NCI-H128 (cell line): ENCODE measurements around the gene NUDT9.
"Not testable (repeated sequence)": the region's sequence is repeated elsewhere in the genome, so short reads cannot be mapped to it uniquely, and the experiment has no call there.

Source experiments
- DNase-seq: peaks from one replicate; lab custom pipeline; 2025; ENCODE audit not compliant: unreplicated experiment; lab: John Stamatoyannopoulos, UW

The NUDT9 gene, protein sequence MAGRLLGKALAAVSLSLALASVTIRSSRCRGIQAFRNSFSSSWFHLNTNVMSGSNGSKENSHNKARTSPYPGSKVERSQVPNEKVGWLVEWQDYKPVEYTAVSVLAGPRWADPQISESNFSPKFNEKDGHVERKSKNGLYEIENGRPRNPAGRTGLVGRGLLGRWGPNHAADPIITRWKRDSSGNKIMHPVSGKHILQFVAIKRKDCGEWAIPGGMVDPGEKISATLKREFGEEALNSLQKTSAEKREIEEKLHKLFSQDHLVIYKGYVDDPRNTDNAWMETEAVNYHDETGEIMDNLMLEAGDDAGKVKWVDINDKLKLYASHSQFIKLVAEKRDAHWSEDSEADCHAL

DNA sequence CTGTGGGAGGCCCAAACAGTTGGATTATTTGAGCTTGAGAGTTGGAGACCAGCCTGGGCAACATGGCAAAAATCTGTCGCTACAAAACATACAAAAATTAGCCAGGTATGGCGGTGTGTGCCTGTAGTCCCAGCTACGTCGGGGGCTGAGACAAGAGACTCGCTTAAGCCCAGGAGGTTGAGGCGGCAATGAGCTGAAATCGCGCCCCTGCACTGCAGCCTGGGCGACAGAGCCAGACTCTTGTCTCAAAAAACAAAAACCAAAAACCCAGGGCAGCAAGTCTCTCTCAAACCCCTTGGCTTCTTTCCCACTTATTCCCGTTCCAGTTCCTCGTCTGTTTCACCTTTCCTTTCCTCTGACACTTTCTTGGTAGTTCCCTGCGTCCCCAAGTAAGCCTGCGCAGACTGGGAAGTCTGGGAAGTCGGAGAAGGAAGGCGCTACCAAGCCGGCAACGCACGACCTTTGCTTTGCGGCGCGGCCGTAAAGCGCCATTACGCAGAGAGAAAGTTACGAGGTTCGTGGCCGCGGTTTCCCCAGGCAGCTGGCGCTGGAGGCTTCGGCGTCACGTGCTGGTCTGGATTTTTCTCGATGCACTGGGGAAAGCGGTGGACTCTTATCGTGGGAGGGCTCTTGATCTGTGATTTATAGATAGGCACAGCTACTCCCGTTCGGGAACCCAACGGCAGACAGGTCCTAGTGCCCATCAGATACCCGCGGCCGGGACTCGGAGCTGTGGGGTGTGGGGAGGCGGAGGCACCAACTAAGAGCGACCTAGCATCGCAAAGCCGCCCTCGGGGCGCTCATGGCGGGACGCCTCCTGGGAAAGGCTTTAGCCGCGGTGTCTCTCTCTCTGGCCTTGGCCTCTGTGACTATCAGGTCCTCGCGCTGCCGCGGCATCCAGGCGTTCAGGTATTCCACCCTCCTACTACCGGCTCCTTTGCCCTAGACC, at the start of gene NUDT9:
TSS of gene NUDT9 (plus strand) at position 470 of the 949 bp plus-strand sequence. CDS start at position 803, 333 bp downstream.
- DNase-seq = peak; percentile 69

DNA sequence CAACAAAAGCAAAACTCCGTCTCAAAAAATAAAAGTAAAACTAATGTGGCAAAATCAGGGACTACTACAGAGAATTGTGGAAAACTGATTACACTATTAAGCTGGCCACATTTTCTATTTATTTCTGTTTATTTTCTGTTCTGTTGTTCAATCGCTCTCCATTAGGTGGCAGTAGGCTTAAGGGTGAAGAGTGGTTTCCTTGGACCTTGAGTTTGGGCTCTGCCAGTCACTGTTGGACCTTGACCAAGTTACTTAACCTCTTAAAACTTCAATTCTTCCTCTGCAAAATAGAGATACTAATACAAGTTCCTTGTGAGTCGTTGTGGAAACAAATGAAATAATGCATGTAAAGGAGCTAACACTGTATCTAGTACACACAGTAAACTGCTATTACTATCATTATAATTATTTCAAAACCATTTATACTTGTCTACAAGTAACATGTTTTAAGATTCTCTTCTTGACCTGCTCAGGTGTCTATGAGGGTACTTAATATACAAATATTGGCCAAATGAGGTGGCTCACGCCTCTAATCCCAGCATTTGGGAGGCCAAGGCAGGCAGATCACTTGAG, 46.6 kb upstream of the NUDT9 start:
- DNase-seq = no peak

DNA sequence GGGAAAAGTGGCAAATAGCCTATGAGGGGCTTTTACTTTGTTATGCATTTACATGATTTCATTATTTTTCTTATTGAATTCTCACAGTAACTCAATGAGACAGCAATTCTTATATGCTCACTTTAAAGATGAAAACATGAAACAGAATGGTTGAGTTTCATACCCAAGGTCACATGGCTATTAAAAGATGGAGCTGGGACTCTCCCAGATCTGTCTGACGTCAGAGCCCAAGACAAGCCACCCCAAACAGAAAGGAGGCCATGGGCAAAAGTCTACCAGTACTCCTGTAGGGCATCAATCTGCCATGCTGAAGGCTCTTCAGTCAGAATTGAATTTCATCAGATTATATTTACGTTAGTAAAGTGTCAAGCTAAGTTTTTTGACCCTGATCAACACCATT, 44.6 kb upstream of the NUDT9 start:
- no peak for DNase-seq

DNA sequence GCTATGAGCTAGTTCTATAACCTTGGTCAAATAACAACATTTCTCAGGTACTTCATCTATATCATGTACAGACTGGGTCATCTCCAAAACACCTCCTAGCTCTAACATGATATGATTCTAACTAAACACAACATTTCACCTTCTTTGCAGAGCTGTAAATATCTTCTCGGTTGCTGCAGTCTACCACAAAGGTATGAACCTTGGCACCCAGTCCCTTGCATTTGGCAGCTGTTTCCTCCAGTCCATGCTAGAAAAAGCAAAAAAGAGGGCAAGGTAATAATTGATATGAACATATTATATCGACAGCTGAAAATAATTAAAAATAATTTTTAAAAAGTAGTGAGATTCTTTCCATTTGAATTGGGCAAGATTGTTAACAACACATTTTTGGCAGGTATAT, 40.3 kb upstream of the NUDT9 start:
- no peak for DNase-seq

DNA sequence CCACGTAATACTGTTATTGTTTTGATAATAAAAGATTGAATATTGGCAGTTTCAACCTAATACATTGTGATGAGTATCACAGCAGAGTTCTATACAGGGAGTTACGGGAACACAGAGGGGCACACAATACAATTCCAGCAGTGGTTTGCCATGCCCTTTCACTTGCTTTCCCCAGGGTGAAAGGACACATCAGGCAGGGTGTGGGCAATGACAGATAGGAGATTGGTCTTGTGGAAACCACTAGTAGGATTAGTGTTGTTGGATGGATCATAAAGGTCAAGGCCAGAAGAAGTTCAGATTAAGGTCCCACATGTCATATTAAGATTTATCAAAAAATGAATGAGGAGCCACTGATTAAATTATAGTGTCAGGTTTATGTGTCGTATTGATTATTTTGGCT, 39.4 kb upstream of the NUDT9 start:
- no peak for DNase-seq

DNA sequence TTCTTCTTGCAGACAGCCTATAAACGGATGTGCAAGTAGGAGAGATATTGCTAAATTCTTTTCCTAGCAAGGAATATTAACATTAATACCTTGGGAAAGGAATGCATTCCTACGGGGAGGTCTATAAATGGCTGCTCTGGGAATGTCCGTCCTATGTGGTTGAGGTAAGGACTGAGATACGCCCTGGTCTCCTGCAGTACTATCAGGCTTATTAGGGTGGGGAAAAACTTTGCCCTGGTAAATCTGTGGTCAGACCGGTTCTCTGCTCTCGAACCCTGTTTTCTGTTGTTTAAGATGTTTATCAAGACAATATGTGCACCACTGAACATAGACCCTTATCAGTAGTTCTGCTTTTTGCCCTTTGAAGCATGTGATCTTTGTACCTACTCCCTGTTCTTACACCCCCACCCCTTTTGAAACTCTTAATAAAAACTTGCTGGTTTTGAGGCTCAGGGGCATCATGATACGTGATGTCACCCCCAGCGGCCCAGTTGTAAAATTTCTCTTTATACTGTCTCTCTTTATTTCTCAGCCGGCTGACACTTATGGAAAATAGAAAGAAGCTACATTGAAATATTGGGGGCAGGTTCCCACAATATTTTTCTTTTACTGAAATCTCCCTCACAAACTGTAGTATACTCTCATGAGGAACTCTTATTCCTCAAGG, 37.8 kb upstream of the NUDT9 start:
- DNase-seq = not testable (repeated sequence)

DNA sequence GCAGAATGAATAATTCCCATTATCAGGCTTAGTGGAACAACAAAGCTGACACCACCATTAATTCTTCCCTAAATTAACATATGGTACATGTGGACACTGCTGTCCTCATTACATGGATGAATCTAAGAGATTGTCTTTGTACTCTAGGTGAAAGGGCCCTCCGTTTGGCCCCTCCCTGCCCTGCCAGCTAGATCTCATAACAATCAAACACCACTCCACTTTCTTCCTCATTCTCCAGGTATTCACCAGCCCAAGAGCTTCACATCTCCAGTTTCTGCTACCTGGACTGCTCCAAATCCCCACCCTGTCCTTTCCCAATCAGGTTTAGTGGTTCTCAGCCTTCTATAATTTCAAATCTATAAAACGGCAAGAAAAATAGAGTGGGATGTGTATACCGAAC, 35.1 kb upstream of the NUDT9 start:
- no peak for DNase-seq

DNA sequence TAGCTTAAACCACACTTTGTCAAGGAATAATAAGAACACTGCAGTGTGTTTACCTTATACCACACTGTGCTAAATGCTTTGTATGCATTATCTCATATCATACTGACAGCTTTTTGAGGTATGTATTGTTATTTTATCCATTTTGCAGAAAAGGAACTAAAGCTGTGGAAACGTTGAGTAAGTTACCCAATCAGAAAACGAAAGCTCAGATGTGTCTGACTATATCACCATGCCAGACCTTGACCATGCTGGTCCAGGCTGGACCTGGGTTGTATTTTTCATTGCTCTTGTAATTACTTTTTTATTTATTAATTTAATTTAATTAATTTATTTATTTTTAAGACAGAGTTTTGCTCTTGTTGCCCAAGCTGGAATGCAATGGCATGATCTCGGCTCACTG, 33.5 kb upstream of the NUDT9 start:
- DNase-seq = no peak

DNA sequence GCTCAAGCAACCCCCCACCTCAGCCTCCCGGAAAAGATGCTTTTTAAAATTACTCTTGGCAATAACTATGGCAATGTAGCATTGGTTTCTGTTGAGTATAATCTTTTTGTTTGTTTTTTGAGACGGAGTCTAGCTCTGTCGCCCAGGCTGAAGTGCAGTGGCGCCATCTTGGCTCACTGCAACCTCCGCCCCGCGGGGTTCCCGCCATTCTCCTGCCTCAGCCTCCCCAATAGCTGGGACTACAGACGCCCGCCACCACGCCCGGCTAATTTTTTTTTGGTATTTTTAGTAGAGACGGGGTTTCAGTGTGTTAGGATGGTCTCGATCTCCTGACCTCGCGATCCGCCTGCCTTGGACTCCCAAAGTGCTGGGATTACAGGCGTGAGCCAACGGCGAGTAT, 32.3 kb upstream of the NUDT9 start:
- DNase-seq = not testable (repeated sequence)

DNA sequence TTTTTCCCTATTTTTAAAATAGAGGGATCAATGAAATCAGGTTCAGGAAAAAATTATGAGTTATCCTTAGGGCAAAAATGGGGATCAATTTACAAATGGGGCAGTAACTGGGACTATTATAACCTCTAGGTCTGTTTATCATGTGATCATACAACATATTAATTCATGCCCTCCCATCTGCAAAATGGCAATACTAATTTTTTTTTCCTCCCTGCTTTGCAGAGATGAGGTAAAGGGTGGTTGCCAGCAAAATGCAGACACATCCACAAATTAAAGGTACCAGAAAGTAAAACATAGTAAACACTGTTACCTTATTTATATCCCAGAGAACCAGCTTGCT, 31.9 kb upstream of the NUDT9 start:
- DNase-seq = no peak

DNA sequence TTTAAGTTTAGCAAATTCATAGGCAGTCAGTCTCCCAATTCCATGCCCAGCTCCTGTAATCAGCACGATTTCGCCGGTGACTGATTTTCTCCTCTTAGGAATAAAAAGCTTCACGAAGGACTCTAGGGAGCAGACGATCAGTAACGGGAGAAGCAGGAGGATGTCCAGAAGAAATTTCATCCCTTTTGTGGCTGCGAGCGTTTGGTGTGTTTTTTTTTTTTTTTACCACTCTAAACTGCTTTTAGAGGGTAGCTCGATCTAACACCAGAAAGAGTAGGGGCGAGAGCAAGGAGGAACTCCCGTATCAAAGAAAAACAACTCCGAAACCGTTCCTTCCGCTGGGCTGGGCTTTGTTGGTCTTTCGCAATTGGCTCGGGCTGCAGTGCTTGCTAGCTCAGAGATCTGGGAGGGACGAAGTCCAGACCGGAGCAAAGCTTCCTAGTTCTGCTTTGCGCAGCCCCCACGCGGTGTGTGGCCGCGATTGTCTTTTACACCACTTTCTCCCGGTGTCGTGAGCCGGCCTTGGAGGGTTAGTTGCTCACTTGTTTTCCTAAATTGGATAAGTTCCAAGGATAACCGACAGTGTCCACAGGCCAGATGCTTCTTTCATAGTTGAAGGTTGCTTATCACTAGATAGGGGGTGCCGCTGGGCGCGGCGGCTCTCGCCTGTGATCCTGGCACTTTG, 31.3 kb upstream of the NUDT9 start, which contains the start of gene HSD17B11:
TSS of gene HSD17B11 (minus strand) at position 298 of the 685 bp plus-strand sequence. CDS start at position 180, 118 bp downstream.
- peak; percentile 33 for DNase-seq

DNA sequence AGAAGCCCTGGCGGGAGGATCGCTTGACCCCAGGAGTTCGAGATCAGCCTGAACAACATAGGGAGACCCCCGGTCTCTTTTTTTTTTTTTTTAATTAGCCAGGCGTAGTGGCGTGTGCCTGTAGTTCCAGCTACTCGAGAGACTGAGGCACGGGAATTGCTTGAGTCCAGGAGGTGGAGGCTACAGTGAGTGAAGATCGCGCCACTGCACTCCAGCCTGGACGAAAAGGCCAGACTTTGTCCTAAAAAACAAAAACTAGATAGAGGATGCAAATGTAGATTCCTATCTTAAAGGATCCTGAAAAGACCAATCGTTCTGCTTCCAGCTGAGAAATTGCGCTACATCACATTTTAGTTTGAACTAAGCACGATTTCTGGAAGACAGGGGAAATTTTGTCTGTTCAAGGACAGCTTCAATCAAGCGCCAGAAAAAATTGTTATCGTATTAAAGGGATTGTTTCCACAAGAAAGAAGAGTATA, 30.8 kb upstream of the NUDT9 start:
- DNase-seq = no peak

DNA sequence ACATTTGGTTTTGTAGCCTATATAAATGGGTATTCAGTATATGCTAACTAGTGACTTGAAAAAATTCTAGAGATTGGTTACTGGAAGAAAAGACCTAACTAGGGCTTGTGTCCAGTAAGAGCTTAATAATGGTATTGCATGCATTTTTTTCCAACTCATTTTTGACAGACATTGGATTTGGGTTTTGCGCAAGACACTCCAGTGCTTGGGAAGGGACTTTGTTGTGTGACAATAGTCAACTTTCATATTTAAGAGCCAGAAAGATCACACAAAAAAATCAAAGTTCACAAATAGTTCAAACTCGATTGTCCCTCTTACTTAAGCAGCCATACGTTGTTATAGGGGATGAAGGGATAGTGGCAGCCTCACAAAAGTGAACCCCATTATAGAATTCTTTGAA, 30.2 kb upstream of the NUDT9 start:
- no peak for DNase-seq

DNA sequence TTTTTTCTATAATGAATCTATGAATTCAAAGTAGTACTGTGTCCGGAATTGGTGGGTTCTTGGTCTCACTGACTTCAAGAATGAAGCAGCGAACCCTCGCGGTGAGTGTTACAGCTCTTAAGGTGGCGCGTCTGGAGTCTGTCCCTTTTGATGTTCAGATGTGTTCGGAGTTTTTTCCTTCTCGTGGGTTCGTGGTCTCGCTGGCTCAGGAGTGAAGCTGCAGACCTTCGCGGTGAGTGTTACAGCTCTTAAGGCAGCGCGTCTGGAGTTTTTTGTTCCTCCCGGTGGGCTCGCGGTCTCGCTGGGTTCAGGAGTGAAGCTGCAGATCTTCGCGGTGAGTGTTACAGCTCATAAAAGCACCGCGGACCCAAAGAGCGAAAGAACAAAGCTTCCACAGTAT, 27.3 kb upstream of the NUDT9 start:
- DNase-seq = not testable (repeated sequence)

DNA sequence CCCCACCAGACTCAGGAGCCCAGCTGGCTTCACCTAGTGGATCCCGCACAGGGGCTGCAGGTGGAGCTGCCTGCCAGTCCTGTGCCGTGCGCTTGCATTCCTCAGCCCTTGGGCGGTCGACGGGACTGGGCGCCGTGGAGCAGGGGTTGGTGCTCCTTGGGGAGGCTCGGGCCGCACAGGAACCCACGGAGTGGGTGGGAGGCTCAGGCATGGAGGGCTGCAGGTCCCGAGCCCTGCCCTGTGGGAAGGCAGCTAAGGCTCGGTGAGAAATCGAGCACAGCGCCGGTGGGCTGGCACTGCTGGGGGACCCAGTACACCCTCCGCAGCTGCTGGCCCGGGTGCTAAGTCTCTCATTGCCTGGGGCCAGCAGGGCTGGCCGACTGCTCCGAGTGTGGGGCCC, 26.5 kb upstream of the NUDT9 start:
- not testable (repeated sequence) for DNase-seq

DNA sequence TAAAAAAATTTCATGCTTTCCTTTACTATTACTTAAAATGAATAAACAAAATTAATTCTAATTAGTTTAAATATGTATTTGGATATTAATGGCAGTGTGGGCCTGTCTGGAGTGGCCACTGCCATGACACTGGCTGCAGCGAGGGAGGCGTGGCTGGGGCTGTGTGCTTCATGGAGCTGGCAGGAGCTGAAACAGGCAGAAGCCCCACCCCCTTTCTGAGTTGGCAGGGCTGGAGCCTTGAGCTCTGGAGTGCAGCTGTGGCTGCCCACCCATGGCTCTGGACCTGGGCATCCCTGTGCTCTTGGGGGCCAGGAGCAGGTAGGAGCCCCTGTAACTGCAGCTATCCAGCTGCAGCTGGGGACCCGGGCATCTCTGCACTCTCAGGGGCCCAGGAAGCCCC, 23.2 kb upstream of the NUDT9 start:
- no peak for DNase-seq

DNA sequence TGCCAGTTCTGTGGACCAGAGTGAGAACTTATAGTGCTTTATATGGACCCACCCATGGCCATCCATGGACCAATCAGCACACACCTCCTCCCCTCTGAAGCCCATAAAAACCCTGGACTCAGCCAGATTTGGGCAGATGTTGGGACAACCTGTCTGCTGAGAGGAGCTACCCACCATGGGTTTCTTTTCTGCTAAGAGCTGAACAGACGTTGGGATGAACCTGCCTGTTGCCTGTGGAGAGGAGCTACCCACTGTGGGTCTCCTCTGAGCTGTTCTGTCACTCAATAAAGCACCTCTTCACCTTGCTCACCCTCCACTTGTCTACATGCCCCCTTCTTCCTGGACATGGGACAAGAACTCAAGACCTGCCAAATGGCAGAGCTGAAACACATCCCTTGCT, 22.4 kb upstream of the NUDT9 start:
- no peak for DNase-seq

DNA sequence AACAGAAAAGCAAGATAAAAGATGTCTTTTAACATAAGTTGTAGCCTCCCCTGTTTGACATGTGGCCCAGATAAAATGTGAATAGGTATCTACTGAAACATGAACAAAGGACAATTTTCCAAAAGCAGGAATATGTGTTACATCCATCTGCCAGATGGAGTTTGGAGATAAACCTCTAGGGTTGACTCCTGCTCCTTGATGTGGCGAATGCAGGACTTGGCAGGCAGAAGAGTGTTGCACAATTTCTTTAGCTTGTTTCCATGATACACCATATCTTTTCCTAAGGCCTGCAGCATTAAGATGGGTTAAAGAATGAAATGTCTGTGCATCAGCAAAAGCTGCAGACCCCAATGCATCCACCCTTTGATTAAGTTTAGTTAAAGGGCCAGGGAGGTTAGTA, 18.6 kb upstream of the NUDT9 start:
- not testable (repeated sequence) for DNase-seq

DNA sequence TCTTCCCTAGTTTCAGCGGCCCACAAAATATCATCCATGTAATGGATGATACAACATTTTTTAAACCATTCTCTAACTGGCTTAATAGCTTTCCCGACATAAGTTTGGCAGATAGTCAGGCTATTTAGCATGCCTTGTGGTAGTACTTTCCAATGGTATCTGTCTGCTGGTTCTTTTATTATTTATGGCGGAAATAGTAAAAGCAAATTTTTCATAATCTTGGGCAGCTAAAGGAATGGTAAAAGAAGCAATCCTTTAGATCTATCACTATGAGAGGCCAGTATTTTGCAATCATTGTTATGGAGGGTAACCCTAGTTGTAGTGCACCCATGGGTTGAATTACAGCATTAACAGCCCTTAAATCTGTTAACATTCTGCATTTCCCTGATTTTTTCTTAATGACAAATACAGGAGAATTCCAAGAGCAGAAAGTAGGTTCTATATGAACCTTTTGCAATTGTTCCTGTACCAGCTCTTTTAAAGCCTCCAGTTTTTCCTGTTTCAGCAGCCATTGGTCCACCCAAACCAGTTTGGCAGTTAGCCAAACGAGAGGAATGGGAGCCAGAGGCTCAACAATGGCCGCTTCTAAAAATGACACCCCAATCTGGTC, 17.1 kb upstream of the NUDT9 start:
- no peak for DNase-seq

DNA sequence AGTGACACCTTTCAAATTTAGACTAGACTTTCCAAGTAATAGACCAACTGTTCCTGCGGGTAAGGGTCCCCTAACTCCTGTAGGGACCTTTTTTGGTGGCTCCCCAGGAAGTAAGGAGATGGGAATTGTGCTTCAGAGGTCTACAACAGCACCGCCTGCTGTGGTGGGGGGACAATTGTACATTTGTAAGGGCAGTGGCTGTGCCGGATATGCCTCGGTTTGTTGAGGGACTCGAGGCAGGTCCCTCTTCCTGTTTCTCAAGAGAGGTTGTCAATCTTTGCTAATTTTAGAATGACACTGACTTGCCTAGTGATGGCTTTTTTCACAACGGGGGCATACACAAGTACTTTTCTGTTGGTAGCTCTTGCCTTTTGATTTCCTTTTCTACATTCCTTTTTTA, 15.9 kb upstream of the NUDT9 start:
- no peak for DNase-seq
